ENCODE results near the gene RAP2A.

RAP2A gene

GRCh38 chr13:97502181-97502580 lies 68.2 kb downstream of the RAP2A start:
- DNase-seq (ENCODE audit: low read depth): no peak
- TF ChIP-seq CTCF (conservative IDR thresholded peaks at IDR 0.05; ENCODE audit: low read length): no peak
- H3K4me3 ChIP-seq (ENCODE audit: low read length): no peak overlapping the region

- no peak for DNase-seq (ENCODE audit: low read depth)
- no peak overlapping the region for H3K4me3 ChIP-seq (ENCODE audit: low read length)
- no peak for TF ChIP-seq CTCF (conservative IDR thresholded peaks at IDR 0.05; ENCODE audit: low read length)
Observed at GRCh38 chr13:97502706-97503105, 68.7 kb downstream of the RAP2A start.

- H3K4me3 ChIP-seq (ENCODE audit: low read length): no peak overlapping the region
- no peak for TF ChIP-seq CTCF (conservative IDR thresholded peaks at IDR 0.05; ENCODE audit: low read length)
Observed at GRCh38 chr13:97505017-97505416, 71.0 kb downstream of the RAP2A start.

GRCh38 chr13:97506511-97506910 lies 72.5 kb downstream of the RAP2A start:
- TF ChIP-seq CTCF (conservative IDR thresholded peaks at IDR 0.05; ENCODE audit: low read length): no peak; the same call in 1 of the 2 replicates
- no peak overlapping the region for H3K4me3 ChIP-seq (ENCODE audit: low read length)
- peak; percentile 70 for DNase-seq (ENCODE audit: low read depth)

More at GRCh38 chr13:97505017-97505416, 71.0 kb downstream of the RAP2A start:
- DNase-seq (ENCODE audit: low read depth): no peak

- TF ChIP-seq CTCF (conservative IDR thresholded peaks at IDR 0.05; ENCODE audit: low read length): no peak
- DNase-seq (ENCODE audit: low read depth): no peak
- H3K4me3 ChIP-seq (ENCODE audit: low read length): no peak overlapping the region
Observed at GRCh38 chr13:97512732-97513131, 78.8 kb downstream of the RAP2A start.

GRCh38 chr13:97515643-97516042 lies 81.7 kb downstream of the RAP2A start:
- DNase-seq (ENCODE audit: low read depth): no peak
- no peak overlapping the region for H3K4me3 ChIP-seq (ENCODE audit: low read length)
- no peak for TF ChIP-seq CTCF (conservative IDR thresholded peaks at IDR 0.05; ENCODE audit: low read length)

GRCh38 chr13:97517967-97518366 lies 84.0 kb downstream of the RAP2A start:
- no peak for DNase-seq (ENCODE audit: low read depth)
- no peak for TF ChIP-seq CTCF (conservative IDR thresholded peaks at IDR 0.05; ENCODE audit: low read length)
- no peak overlapping the region for H3K4me3 ChIP-seq (ENCODE audit: low read length)

Measured in AG10803 (cell line).